SHP77 treated with DMSO at 0.1 percent for 48 hours (cell line): ENCODE data around the gene SH3RF3.
"Not testable (repeated sequence)": the region's sequence is repeated elsewhere in the genome, so short reads cannot be mapped to it uniquely, and the experiment has no call there.

Experiments
- DNase-seq: peaks from one replicate; lab custom pipeline; 2025; lab: John Stamatoyannopoulos, UW

The SH3RF3 gene

DNA sequence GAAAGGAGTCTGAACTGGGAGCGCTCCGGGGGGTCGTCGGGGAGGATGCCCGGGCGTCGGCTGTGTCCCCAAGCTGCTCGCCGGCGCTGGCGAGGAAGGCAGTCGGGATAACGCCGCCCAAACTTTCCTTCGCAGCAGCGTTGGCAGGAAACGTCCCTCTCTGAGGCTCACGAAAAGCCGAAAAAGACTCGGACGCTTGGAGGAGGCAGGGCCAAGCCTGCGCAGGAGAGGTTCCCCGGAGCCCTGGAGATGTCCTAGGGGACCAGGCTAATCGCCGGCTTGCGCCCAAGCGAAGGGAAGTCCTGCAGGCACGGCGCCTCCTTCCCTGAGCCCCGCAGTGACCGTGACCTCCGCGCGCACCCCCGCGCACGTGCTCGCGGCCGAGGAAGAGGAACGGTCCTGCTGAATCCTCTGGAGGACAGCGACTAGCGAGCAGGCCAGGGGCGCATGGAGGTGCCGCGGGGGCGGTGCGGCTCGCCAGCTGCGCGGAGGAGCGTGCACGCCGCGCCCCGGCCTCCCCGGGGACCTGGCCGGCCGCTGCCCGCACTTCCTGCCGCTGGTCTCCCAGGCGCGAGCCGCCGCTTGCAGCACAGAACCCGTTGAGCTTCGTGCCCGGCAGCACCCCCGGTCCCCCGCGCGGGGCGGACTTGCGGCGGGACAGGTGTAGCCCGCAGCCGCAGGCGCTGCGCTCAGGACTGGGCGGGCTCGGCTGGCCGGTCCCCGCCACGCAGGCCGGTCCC, at the start of gene SH3RF3:
Gene SH3RF3 (plus strand): TSS at position 590 of the 740 bp plus-strand sequence.
- no peak for DNase-seq

DNA sequence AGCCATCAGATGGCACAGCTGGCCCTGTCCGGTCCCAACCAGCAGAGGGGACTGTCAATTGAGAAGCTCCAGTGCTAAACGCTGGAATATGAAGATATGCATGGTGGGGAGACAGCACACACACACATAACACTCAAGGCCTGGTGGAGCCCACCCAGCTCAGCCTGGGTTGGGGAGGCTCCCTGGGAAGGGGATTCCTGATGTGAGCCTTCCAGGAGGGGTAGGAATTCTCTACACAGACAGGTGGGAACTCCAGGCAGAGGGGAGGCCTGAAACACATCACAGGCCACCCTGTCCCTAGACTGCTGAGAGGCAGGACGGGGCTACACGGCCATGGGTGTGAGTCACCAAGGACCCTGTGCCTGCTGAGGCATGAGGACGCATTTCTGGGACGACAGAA, 49.4 kb upstream of the SH3RF3 start:
- DNase-seq, result no peak

DNA sequence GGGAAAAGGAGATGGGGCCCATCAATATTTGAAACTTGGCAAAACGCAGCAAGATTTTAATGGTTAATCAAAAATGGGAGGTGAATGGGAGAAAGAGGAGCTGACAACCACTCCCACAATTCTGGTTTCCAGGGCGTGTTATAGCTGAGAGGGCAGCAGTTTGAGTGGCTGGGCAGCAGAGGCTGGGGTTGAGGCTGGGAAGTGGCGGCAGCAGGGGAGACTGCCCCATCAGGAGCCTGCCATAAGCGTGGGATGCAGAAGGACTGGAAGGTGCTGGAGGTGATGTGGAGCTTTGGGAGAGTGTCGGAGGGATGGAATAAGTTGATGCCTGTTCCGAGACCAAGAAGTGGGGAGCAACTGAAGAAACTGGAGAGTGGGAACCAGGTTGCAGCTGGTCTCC, 48.9 kb upstream of the SH3RF3 start:
- no peak for DNase-seq

- DNase-seq, result no peak
Measured at GRCh38 chr2:109080757-109081156, 48.2 kb upstream of the SH3RF3 start.

- DNase-seq, result no peak
Measured at GRCh38 chr2:109081374-109081773, 47.6 kb upstream of the SH3RF3 start.

- no peak for DNase-seq
Measured at GRCh38 chr2:109083771-109084170, 45.2 kb upstream of the SH3RF3 start.

DNA sequence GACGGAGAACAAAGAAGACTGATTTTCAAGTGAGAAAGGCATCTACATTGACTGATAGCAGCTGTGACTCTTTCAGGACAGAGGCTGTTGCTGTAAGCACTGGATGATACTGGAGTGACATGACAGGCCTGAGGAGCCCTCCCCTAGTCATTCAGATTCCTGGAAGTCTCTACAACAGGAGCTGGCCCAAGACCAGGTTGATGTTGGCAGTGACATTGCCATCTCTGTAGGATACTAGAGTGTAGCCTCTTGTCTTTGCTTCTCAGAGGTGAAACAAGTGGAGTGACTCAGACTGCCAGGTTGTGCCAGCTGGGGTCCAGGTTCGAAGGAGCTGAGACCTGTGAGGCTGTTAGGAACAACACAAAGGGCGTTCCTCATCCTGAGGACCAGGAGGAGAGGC, 44.7 kb upstream of the SH3RF3 start:
- no peak for DNase-seq

DNA sequence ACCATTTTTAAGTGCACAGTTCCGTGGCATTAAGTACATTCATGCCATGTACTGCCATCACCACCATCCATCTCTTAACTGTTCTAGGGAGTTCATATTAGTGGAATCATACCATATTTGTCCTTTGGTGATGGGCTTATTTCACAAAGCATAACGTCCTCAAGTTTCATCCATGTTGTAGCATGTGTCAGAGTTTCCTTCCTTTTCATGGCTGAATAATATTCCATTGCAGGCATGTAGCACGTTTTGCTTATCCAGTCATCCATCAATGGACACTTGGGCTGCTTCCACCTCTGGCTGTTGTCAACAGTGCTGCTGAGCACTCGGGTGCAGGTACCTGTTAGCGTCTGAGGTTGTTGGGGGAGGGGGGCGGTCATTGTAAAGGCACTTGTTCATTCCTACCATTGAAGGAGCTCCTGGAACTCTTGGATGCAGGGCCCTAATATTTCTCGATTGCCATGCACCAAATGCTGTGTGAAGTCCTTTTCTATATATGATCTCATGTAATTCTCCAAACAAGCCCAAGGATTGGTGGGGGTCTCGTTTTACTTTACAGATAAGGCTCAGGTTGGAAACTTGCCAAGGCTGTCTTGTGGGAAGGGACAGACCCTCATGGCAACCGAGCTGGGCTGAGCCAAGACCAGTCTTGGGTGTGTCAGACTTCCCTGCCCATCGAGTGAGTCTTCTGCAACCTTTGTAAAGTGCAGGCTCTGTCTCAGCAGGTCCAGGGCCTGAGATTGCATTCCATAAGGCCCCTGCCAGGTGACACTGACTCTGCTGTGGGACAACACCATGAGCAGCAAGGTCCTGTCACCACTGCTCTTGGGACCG, 42.9 kb upstream of the SH3RF3 start:
- no peak for DNase-seq

GRCh38 chr2:109086743-109087020, 42.3 kb upstream of the SH3RF3 start:
- no peak for DNase-seq

GRCh38 chr2:109087055-109087663, 41.8 kb upstream of the SH3RF3 start:
- DNase-seq, result no peak

GRCh38 chr2:109089602-109090300, 39.3 kb upstream of the SH3RF3 start:
- no peak for DNase-seq

- DNase-seq, result no peak
Measured at GRCh38 chr2:109091526-109091925, 37.5 kb upstream of the SH3RF3 start.

DNA sequence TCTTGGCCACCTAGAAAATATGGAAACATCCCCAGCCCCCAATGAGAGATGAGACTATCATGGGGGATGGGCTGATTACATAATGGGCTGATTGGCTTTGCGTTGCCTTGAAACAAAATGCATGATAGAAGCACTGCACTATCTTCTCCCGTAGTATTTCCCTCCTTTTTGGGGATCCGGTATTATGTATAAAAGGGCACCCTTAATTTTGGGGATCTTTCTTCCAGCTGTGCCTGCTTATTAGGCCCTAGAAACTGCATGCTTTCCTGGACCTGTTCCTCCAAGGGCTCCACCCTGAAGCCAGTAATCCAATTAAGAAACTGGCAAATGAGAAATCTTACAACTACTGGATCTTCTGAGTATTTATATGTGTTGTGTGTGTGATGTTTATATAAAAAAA, 34.9 kb upstream of the SH3RF3 start:
- DNase-seq, result no peak

DNA sequence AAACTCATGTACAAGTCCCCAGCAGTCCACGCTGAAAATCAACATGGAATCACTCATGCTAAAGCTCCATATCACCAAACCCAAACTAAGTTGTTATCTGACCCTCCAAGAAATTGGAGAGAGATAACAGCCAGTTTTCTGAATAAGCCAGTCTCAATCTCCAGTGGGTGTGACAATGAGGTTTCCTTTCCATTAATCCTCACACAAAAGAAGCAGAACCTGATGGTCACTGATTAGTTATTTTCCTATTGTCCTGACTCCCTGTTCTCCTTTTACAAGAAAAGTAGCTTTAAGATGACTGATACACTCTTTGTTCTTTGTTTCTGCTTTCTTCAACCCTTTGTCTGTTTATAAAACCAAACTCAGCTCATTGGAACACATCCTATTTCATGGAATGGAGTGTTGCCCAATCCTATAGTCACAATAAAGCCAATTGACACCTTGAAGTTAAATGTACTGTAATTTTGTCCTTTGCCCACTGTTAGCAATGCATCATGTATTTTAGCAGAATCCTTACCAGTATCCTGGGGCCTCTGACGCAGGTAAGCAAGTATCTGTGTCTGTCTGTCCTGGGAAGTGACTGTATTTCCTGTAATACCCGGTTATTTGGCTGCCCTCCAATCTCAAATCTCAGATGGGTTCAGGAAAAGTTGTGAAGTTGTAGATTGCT, 30.6 kb upstream of the SH3RF3 start:
- no peak for DNase-seq

DNA sequence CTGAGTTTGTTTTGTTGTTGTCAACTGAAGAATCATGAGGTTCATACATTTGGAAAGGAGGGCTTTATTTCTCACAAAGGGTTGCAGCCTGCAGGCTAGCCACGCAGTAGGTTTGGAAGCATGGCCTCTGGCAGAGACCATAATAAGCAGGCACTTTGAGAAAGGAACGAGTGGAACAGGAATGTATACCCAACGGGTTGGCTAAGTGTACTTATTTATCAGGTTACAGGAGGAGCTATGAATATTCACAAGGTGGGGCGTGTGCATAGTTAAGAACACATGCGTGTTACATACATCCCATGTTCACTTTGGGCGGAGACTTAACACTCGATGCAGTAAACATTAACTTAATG, 30.1 kb upstream of the SH3RF3 start:
- DNase-seq, result no peak

GRCh38 chr2:109102588-109103233, 26.3 kb upstream of the SH3RF3 start:
- no peak for DNase-seq

- no peak for DNase-seq
Measured at GRCh38 chr2:109105113-109105512, 23.9 kb upstream of the SH3RF3 start.

DNA sequence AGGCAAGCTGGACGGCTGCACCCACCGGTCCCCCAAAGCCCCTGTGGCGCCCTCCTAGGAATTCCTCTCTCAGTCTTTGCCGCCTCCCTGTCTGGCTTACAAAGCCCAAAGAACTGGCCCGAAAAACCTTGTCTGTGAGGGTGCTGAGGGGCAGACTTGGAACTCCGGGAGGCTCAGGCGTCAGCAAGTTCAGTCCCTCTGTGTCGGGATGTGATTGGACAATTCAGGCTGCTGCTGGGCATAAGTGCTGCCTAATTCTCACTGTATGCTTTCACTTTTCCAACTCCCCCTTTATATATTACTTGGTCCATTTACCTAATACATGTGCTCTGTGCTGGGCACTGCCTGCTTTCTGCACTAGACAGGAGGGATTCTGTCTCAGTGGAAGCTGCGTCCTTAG, 20.3 kb upstream of the SH3RF3 start:
- no peak for DNase-seq

DNA sequence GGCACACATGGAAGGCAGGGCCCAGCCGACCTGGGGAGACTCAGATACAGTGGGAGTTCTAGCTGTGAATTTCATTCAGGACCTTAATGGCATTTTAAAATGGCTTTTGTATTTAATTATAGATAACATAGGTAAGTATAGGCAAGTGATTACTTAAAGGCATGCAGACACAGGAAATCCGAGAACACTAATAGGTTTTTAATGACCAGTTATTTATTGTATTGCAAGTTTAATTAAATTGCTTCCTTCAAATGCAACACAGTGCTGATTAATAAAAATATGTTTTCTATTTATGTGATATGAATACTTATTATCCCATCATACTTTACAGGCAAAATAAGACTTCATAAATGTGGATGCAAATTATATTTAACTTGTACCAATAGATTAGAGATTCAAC, 19.7 kb upstream of the SH3RF3 start:
- no peak for DNase-seq

DNA sequence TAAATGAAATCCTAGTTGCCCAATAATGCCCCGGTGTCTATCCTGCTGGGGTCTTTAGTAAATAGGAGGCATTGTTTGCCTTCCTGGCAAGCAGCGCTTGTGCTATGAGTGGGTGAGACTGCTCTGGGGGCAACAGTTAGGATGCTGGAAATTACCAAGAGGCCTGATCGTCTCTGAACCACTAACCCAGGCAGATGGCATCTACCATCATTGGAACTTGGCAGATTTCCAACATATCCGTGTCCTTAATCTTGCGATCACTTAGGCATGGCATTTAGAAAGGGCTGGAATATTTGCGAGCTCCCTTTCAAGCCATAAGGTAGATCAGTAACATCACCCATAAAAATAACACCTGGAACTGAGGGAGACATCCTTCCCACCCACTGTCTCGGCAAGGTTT, 18.8 kb upstream of the SH3RF3 start:
- no peak for DNase-seq

DNA sequence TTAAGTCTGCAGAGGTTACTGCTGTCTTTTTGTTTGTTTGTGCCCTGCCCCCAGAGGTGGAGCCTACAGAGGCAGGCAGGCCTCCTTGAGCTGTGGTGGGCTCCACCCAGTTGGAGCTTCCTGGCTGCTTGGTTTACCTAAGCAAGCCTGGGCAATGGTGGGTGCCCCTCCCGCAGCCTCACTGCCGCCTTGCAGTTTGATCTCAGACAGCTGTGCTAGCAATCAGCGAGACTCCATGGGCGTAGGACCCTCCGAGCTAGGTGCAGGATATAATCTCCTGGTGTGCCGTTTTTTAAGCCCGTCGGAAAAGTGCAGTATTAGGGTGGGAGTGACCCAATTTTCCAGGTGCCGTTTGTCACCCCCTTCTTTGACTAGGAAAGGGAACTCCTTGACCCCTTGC, 11.8 kb upstream of the SH3RF3 start:
- not testable (repeated sequence) for DNase-seq

GRCh38 chr2:109117780-109118179, 11.2 kb upstream of the SH3RF3 start:
- DNase-seq, result no peak
